Measurements from ENCODE around the gene GALNT9. TPM values are rescaled to one million over a fixed set of nuclear protein-coding genes. Genes with fewer than 3 reads are reported as not detected.

The GALNT9 gene
- polyA plus RNA-seq, 1 of the 3 experiments (the other 2 are of a cell fraction), result not detected

- H3K9me3 ChIP-seq, result no peaks in the 10 kb centered on the region
- ChIA-PET CTCF (interaction anchor here (1.2 to 1.3 kb wide), 2 partner anchors 29 to 100 kb away, joined by 3 read pairs; no protein-coding TSS in a partner anchor), POLR2A (no interaction called here)
- H3K4me2 ChIP-seq, result no peak overlapping the region
- peaks cover 78% of the 10 kb centered on the region for H3K27me3 ChIP-seq (ENCODE audit: insufficient read depth)
- no peak for TF ChIP-seq MXI1 (IDR thresholded peaks at IDR 0.05; ENCODE audit: low read depth, low read length)
- TF ChIP-seq, protein P1, sequence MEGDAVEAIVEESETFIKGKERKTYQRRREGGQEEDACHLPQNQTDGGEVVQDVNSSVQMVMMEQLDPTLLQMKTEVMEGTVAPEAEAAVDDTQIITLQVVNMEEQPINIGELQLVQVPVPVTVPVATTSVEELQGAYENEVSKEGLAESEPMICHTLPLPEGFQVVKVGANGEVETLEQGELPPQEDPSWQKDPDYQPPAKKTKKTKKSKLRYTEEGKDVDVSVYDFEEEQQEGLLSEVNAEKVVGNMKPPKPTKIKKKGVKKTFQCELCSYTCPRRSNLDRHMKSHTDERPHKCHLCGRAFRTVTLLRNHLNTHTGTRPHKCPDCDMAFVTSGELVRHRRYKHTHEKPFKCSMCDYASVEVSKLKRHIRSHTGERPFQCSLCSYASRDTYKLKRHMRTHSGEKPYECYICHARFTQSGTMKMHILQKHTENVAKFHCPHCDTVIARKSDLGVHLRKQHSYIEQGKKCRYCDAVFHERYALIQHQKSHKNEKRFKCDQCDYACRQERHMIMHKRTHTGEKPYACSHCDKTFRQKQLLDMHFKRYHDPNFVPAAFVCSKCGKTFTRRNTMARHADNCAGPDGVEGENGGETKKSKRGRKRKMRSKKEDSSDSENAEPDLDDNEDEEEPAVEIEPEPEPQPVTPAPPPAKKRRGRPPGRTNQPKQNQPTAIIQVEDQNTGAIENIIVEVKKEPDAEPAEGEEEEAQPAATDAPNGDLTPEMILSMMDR (IDR thresholded peaks at IDR 0.05), result no peak
- TF ChIP-seq, protein P2, sequence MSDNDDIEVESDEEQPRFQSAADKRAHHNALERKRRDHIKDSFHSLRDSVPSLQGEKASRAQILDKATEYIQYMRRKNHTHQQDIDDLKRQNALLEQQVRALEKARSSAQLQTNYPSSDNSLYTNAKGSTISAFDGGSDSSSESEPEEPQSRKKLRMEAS (IDR thresholded peaks at IDR 0.05; ENCODE audit: low read depth), result no peak
- no peak for TF ChIP-seq FOXJ3 (CRISPR knock-in tag; IDR thresholded peaks at IDR 0.05)
- TF ChIP-seq RXRA (IDR thresholded peaks at IDR 0.05; ENCODE audit: borderline replicate concordance, low read depth), result no peak
- TF ChIP-seq, protein P3, sequence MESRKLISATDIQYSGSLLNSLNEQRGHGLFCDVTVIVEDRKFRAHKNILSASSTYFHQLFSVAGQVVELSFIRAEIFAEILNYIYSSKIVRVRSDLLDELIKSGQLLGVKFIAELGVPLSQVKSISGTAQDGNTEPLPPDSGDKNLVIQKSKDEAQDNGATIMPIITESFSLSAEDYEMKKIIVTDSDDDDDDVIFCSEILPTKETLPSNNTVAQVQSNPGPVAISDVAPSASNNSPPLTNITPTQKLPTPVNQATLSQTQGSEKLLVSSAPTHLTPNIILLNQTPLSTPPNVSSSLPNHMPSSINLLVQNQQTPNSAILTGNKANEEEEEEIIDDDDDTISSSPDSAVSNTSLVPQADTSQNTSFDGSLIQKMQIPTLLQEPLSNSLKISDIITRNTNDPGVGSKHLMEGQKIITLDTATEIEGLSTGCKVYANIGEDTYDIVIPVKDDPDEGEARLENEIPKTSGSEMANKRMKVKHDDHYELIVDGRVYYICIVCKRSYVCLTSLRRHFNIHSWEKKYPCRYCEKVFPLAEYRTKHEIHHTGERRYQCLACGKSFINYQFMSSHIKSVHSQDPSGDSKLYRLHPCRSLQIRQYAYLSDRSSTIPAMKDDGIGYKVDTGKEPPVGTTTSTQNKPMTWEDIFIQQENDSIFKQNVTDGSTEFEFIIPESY (IDR thresholded peaks at IDR 0.05; ENCODE audit: borderline replicate concordance, low read depth), result no peak
- TF ChIP-seq EZH2phosphoT487 (IDR thresholded peaks at IDR 0.05; ENCODE audit: borderline replicate concordance, low read depth), result no peak
- TF ChIP-seq RCOR1 (IDR thresholded peaks at IDR 0.05; ENCODE audit: low read length), result no peak
- no peak for TF ChIP-seq RAD21 (IDR thresholded peaks at IDR 0.05; ENCODE audit: low read length)
- TF ChIP-seq, protein P4, sequence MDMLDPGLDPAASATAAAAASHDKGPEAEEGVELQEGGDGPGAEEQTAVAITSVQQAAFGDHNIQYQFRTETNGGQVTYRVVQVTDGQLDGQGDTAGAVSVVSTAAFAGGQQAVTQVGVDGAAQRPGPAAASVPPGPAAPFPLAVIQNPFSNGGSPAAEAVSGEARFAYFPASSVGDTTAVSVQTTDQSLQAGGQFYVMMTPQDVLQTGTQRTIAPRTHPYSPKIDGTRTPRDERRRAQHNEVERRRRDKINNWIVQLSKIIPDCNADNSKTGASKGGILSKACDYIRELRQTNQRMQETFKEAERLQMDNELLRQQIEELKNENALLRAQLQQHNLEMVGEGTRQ (IDR thresholded peaks at IDR 0.05; ENCODE audit: borderline replicate concordance, low read depth, low read length), result no peak
- no peak for TF ChIP-seq YY1 (IDR thresholded peaks at IDR 0.05; ENCODE audit: low read depth)
- H3K36me3 ChIP-seq (replicated peaks in 1 of 2; ENCODE audit: control insufficient read depth in 1 of 2, insufficient read depth in 2 of 2, low read length in 1 of 2), result no peaks in the 10 kb centered on the region
- no peaks in the 10 kb centered on the region for H3K79me2 ChIP-seq (ENCODE audit: insufficient read depth)
- no peak overlapping the region for H2AFZ ChIP-seq (ENCODE audit: low read depth)
- no peak overlapping the region for H3K9ac ChIP-seq
- H4K20me1 ChIP-seq (ENCODE audit: insufficient read depth), result no peaks in the 10 kb centered on the region
- no peaks in the 10 kb centered on the region for H3K9me2 ChIP-seq
- no peak for DNase-seq
- H3K27ac ChIP-seq (ENCODE audit: low read depth in 2 of 2, low read length in 1 of 2), result no peak overlapping the region
- no peaks in the 10 kb centered on the region for H3K4me1 ChIP-seq (ENCODE audit: control insufficient read depth in 1 of 2, insufficient read depth in 2 of 2, low read depth in 1 of 2, low read length in 1 of 2)
- WGBS (ENCODE audit: low lambda C conversion rate), result 64% methylated on average over 2 of the region's 2 CpGs
- no peak overlapping the region for H3K4me3 ChIP-seq (ENCODE audit: low read depth in 2 of 2, low read length in 1 of 2)
- no peaks in the 10 kb centered on the region for H3F3A ChIP-seq (replicated peaks; ENCODE audit: insufficient read depth)
Observed at GRCh38 chr12:132314035-132314434, 15.4 kb downstream of the GALNT9 start.

DNA sequence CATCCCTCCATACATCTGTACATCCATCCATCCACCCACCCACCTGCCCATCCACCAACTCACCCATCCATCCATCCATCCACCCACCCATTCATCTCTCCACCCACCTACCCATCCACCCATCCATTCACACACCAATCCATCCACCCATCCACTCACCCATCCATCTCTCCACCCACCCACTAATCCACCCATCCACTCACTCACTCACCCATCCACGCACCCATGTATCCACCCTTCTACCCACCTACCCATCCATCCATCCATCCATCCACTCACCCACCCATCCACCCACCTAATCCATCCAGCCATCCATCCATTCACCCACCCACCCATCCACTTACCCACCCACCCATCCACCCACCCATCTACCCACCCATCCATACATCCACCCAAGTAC, 16.2 kb downstream of the GALNT9 start:
- H3K79me2 ChIP-seq (ENCODE audit: insufficient read depth), result no peaks in the 10 kb centered on the region
- no peak for TF ChIP-seq SIN3A (IDR thresholded peaks at IDR 0.05; ENCODE audit: borderline replicate concordance, low read depth, low read length)
- no peak for TF ChIP-seq NRF1 (IDR thresholded peaks at IDR 0.05; ENCODE audit: low read depth, low read length)
- no peak for TF ChIP-seq RAD21 (IDR thresholded peaks at IDR 0.05; ENCODE audit: low read length)
- TF ChIP-seq FOXM1 (IDR thresholded peaks at IDR 0.05; ENCODE audit: low read depth), result no peak
- TF ChIP-seq TCF12 (IDR thresholded peaks at IDR 0.05), result no peak
- TF ChIP-seq CHD2 (IDR thresholded peaks at IDR 0.05; ENCODE audit: low read length, partially characterized antibody), result no peak
- no peak for TF ChIP-seq YY1 (IDR thresholded peaks at IDR 0.05; ENCODE audit: low read depth)
- TF ChIP-seq FOXJ3 (CRISPR knock-in tag; IDR thresholded peaks at IDR 0.05), result no peak
- no peak for TF ChIP-seq TAF1 (IDR thresholded peaks at IDR 0.05; ENCODE audit: borderline replicate concordance, low read depth, low read length)
- TF ChIP-seq RXRA (IDR thresholded peaks at IDR 0.05; ENCODE audit: borderline replicate concordance, low read depth), result no peak
- no peak for DNase-seq
- WGBS (ENCODE audit: low lambda C conversion rate), result 37% methylated on average over 1 of the region's 1 CpG
- no peaks in the 10 kb centered on the region for H3K9me2 ChIP-seq
- CTCF ChIA-PET, result no interaction called here
- no peak overlapping the region for H3K9ac ChIP-seq
- H3K36me3 ChIP-seq (replicated peaks in 1 of 2; ENCODE audit: control insufficient read depth in 1 of 2, insufficient read depth in 2 of 2, low read length in 1 of 2), result no peaks in the 10 kb centered on the region
- no peak overlapping the region for H3K4me3 ChIP-seq (ENCODE audit: low read depth in 2 of 2, low read length in 1 of 2)
- no peak overlapping the region for H2AFZ ChIP-seq (ENCODE audit: low read depth)
- H3K27ac ChIP-seq (ENCODE audit: low read depth in 2 of 2, low read length in 1 of 2), result no peak overlapping the region
- H3K9me3 ChIP-seq, result no peaks in the 10 kb centered on the region
- POLR2A ChIA-PET, result no interaction called here
- no peaks in the 10 kb centered on the region for H3K4me1 ChIP-seq (ENCODE audit: control insufficient read depth in 1 of 2, insufficient read depth in 2 of 2, low read depth in 1 of 2, low read length in 1 of 2)
- no peaks in the 10 kb centered on the region for H3F3A ChIP-seq (replicated peaks; ENCODE audit: insufficient read depth)
- no peak overlapping the region for H3K4me2 ChIP-seq
- H4K20me1 ChIP-seq (ENCODE audit: insufficient read depth), result no peaks in the 10 kb centered on the region
- H3K27me3 ChIP-seq (ENCODE audit: insufficient read depth), result peaks cover 78% of the 10 kb centered on the region

Data from SK-N-SH (cell line).